Mammary epithelial cell (primary cell): Measurements from ENCODE around the gene CACNG5.

Experiments used
- EZH2 ChIP-seq: IDR thresholded peaks from 2 replicates; pipeline ENCODE4 v1.6.1; 2012; ENCODE audit warnings: low read length, inconsistent platforms, borderline replicate concordance
- TF ChIP-seq, protein P1 (sequence below), 2 donors: IDR thresholded peaks in 1 of 2; conservative IDR thresholded peaks in 1 of 2; 2 replicates each; pipeline ENCODE4 v1.5.1; 2011 to 2012; ENCODE audit warnings: inconsistent platforms in 2 of 2, low read length in 2 of 2, mild to moderate bottlenecking in 2 of 2, control low read depth in 1 of 2, low read depth in 1 of 2; ENCODE audit not compliant: insufficient read depth in 1 of 2; ENCODE audit errors: extremely low read depth in 1 of 2

DNA sequence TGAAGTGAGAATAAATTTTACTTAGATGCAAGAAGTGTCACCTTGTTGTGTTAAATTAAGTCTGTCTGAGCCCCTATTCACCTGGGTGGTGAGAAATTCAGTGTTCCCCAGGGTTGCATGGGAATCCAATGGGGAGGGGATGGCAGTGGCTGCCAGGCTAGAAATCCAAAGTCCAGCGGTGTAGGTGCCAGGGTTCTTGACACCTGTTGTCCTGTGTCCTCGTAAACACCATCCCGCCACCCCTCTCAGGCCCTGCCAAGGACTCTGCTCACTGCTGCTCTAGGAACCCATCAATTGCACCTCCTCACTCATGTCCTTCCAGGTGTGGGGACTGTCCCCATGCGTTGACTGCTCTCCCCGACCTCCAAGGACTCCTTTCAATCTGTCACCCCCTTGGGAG lies 58.9 kb downstream of the CACNG5 start:
- TF ChIP-seq EZH2: no peak
- TF ChIP-seq, protein P1, sequence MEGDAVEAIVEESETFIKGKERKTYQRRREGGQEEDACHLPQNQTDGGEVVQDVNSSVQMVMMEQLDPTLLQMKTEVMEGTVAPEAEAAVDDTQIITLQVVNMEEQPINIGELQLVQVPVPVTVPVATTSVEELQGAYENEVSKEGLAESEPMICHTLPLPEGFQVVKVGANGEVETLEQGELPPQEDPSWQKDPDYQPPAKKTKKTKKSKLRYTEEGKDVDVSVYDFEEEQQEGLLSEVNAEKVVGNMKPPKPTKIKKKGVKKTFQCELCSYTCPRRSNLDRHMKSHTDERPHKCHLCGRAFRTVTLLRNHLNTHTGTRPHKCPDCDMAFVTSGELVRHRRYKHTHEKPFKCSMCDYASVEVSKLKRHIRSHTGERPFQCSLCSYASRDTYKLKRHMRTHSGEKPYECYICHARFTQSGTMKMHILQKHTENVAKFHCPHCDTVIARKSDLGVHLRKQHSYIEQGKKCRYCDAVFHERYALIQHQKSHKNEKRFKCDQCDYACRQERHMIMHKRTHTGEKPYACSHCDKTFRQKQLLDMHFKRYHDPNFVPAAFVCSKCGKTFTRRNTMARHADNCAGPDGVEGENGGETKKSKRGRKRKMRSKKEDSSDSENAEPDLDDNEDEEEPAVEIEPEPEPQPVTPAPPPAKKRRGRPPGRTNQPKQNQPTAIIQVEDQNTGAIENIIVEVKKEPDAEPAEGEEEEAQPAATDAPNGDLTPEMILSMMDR (conservative IDR thresholded peaks at IDR 0.05 in 1 of 2, IDR thresholded peaks at IDR 0.05 in 1 of 2; ENCODE audit: extremely low read depth in 1 of 2, insufficient read depth in 1 of 2, low read depth in 1 of 2, low read length in 2 of 2): no peak
